Cerebellar cortex (tissue), 1 donor: ENCODE measurements around the gene TNFRSF25.
"Not testable (repeated sequence)": the region's sequence is repeated elsewhere in the genome, so short reads cannot be mapped to it uniquely, and the experiment has no call there.

ENCODE experiments used
- DNase-seq: peaks from one replicate; pipeline ENCODE4 v3.0.0-alpha.2; 2015; ENCODE audit warnings: low spot score

Gene TNFRSF25

DNA sequence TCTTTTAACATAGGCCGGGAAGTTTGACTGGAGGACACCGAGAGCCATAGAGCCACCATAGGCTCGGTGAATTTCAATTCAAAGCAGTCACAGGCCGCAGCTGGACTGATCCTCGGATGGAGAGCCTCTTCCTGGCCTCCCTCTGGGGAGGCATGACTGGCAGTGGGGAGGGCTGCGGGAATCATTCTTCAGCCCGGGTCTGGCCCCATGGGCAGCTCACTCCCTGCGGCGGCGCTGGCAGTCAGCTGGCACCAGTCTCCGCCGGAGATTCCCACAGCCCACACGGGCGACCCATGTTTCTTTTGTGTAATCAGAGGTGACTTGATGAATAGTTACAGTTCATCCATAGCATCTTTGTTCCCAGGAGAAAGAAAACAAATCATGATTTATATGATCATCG is 30.8 kb downstream of the TNFRSF25 start:
- no peak for DNase-seq

DNA sequence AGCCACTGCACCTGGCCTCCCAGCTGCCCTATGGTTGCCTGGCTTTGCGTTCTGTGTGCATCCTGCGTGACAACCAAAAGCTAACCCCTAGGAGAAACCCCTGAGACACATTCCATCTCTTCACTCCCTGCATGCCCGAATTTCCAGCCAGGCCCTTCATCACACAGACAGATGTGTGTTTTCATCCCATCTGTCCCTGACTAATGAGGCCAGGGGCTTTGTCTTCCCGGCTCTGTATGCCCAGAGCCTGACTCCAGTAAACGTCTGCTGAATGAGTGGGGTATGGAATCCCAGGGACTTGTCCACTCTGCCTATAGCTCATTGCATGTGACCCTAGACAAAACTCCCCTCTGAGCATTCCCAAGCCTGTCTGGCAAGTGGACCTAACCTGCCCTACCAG is 31.8 kb downstream of the TNFRSF25 start:
- no peak for DNase-seq

DNA sequence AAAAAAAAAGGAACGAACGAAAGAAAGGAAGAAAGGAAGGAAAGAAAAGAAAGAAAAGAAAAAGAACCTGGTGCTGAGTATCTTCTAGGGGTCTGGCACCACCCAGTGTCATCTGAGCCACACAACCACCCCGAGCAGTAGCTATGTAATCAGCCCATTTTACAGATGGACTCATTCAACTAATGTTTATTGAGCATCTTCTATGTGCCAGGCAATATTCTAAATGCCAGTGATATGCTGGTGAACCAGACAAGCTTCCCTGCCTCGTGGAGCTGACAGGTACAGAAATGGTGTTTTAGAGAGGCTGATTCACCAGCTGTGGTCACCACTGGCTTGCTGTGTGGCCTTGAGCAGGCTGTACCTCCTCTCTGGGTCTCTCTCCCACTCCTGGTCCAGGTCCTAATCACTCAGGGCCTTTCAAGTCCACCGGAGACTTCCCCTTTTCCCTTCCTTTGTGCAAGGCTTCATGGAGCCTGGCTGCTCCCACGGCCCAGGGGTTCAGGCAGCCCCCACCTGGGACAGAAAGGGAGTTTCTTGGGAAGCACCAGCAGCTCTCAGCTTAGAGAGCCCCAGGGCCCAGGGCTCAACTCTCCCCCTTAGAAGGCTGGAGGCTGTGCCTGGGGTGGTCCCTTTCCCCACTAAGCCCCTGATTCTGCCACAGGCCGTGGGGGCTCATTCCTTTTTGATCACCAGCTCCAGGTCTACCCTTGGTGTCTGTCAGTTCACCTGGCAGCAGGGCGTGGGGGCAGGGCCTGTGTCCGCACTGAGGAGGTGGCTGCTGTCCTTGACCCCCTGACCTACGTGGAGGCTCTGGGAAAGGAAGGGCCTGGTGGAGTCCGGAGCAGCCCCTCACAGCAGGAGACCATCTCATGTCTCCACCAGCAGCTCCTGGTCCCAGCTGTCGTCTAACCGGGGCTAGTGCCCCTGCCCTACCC is 34.1 kb downstream of the TNFRSF25 start:
- not testable (repeated sequence) for DNase-seq

DNA sequence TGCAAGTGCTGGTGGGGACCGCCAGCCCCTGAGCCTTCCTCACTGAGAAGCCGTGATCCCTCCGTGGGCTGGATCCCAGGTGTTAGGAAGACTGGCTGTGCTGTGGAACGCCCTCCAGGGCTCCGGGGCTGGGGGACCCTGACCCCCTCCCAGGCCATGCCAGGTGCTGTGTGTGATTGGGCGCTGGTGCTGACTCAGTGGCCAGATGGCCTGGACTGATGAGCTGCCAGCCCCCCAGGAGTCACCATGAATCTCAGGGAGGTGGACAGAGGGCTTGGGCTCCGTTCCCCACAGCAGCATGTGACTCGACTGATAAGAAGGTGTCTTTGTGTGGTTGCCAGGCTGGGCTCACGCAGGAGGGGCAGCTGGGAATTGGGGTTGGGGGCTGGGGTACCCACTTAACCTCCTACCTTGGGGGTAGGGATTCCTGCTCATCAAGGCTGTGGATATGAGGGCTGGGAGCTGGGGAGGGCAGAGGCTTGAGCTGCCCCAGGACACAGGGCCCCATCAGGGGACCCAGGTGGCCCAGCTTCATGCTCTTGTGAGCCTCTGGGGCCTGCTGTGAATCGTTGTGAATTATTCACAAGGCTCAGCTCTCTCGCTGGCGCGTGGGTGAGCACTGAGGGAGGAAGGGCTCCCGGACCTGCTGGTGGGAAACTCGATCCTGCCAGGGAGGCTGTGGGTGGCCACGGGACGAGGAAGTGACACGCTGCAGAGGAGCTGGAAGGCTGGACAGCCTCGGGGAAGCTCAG is 36.1 kb downstream of the TNFRSF25 start:
- DNase-seq = not testable (repeated sequence)

DNA sequence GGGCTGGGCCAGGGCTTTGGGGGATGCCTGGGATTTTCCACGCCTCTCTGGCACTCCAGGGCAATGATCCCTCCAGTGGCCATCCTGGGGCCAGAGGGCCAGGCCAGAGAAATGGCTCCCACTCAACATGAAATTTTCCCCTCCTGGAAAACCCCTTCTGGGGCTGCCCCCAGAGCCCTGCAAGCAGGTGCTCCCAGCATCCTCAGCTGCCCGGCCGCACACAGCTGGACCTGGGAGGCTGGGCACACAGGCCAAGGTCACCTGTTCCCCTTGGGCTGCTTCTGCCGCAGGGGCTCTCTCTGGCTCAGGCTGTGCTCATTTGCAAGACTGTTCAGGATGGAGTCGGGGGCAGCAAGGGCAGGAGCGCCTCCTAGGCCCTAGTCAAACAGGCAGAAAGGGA is 37.5 kb downstream of the TNFRSF25 start:
- DNase-seq = not testable (repeated sequence)

DNA sequence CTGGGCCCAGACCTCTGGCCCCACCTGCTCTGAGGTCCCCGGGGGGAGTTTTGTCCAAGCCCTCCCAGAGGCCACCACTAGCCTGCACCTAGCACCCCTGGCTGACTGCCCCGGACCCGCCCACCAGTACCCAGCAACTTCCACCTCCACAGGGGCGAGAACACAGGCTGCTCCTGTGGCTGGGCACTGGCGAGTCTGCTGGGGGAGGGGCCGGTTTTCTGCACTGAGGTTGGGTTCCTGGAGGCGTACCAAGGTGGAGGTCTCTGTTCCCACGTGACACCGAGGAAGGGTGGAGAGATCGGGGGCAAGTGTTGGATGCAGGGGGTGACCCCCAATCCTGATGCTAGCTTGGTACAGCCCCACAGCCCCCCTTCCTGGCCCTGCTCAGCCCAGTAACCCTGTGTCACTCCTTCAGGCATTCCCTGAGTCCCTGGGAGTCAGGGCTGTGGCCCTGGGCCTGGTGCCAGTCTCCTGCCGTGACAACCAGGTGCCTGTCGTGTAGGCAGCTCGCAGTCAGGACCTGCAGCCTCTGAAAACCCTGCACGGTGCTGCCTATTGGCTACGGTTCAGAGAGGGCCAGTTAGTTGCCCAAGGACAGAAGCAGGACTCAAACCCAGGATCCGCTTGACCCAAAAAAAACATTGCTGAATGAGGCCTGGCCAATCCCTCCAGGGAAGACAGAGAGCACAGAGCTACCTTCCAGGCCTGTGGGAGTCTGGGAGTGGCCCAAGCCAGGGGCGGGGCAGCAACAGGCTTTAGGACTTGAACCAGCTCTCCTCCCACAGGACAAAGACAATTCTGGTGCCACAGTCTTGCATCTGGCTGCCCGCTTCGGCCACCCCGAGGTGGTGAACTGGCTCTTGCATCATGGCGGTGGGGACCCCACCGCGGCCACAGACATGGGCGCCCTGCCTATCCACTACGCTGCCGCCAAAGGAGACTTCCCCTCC is 38.3 kb downstream of the TNFRSF25 start:
- DNase-seq = peak; percentile 48

DNA sequence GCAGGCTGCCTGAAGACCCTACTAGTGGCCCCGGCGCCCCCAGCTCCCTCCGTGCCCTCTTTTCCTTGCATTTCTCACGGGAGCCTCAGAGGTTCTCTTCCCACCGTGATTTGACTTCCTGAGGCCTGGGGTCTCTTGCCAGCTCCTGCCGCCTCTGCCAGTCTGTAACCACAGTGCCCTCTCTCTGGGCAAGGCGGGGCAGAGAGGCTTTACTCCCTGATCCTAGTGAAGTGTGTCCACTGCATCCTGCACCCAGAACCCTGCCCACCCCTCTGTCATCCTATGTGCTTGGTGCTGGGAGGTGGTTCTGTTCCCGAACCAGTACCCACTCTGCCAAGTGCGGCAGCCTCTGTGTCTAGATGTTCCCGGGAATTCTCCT is 39.0 kb downstream of the TNFRSF25 start:
- DNase-seq = no peak

DNA sequence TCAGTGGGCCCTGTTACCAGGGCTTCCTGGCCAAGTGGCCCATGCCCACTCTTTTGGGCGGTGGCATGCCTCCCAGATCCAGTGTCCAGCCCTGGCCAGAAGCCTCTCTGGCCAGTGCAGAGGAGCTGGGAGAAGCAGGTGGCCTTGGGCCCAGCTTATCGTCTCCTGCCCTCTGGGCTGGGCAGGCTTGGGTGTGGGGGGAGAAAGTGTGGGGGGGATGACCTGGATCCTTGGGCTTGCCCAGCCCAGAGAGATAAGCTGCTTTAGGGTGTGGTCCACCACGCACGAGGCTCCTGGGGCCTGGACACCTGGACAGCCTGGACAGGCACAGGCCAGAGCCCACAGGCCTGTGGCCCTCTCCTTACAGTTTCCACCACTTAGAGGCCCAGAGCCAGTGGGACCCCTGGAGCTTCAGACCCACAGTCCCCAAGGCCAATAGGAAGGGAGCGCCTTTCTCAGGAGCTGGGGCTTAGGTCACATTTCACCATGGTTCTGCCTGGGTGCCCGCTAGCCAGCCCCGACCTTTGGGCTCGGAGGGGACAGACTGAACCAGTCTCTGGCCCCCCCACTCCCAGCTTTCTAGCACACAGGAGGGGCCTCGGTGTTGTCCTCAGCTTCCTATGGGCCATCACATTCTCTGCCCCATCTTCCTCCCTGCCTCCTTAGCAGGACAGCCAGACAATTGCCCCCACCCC is 39.5 kb downstream of the TNFRSF25 start:
- DNase-seq = no peak

DNA sequence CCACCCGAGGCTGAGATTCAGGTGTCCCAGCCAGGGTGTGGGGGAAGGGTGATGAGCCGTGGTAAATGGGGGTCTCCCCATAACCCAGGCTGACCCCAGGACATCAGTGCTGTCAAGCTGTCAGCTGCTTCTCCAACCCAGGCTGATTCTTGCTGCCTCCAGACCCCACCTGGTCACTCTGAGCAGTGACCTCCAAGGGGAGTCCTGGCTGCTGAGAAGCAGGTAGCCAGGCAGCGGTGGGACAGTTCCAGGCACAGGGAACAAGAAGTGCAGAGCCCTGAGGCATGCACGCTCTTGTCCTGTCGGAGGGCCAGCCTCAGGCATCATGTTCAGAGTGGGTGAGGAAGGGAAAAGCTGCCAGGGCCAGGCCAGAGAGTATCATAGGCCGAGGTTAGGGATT is 40.3 kb downstream of the TNFRSF25 start:
- DNase-seq = no peak

DNA sequence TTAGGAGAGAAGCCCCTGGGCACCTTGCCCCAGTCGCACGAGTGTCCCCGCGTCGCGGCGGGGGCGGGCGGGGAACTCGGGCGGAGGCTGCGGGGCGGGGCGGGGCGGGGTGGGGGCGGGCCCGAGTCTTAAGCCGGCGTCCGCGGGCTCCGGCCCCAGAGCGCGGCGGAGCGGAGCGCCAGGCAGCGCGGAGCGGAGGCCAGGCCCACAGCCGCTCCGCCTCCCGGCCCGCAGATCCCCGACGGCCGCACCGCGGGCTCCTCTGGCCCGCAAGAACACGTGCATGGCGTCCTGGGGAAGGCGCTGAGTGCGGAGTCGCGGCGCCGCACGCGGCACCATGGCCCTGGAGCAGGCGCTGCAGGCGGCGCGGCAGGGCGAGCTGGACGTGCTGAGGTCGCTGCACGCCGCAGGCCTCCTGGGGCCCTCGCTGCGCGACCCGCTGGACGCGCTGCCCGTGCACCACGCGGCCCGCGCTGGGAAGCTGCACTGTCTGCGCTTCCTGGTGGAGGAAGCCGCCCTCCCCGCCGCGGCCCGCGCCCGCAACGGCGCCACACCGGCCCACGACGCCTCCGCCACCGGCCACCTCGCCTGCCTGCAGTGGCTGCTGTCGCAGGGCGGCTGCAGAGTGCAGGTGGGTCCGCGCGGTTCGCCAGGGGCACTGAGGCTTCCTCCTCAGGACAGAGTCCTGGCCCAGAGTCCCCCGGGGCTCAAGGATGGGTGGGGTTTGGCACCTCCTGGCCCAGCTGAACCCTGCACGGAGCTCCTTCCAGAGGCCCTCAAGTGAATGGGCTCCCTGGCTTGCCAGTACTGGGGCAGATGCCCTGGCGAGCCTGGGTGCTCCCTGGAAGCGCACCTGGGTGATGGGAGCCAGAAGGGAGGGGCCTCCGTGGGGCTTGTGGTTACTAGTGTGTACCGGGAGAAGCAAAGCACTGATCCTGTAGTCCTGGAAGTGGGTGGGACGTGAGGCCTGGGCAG is 41.1 kb downstream of the TNFRSF25 start, which contains the start of gene ESPN:
TSS of gene ESPN (plus strand) at position 158 of the 975 bp plus-strand sequence. CDS start at position 338, 180 bp downstream.
- DNase-seq = no peak

DNA sequence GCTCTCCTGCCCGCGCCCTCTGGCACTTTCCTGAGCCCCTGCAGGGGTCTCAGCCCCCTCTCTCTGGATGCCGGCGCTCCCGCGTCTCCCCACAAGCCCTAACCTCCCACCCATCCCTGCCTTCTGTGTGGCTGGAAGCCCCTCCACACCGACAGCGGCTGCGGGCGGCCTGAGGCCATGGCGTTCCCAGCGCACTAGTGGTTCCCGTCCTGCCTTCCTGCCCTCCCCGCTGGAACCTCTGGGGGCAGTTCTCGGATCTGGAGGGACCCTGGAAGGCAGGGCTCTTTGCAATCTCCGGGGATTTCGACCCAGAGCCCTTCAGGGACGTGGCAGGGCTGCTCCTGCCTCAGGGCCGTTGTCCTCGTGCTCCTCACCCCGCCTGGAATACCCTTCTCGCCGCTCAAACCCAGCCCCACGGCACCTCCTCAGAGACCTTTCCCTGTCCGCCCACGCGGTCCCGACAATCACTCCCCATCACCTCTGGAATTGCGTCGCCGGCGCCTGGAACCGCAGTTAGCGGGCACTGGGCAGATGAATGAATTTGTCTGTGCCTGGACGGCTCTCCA is 41.9 kb downstream of the TNFRSF25 start:
- no peak for DNase-seq

DNA sequence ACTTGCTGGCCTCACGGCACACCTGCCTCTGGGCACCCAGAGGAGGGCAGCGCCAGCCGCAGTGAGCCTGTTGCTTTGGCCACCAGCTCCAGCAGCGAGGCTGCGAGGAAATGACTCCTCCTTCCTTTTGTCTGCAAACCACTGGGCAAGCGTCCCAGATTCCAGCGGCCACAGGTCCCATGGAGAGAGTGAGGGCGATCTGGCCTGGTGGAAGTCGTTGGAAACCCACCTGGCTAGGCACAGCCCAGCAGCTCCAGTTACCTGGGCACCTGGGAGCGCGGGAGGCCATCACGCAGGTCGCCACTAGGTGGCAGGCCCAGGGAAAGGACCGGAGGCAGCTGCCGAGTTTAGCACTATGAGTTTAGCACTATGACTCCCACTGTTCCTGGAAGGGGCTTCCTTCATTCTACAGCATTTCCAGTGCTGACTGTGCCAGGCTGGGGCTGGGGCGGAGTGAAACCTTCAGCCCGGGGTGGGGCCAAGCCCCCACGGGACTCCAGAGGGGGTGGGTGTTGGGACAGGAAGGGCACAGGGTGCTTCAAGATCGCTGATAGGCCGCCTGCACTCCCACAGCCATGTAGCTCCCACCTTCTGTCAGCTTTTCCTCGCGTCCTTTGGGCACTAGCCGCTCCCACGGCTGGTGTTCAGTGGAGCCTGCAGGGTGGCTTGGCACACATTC is 42.5 kb downstream of the TNFRSF25 start:
- peak; percentile 64 for DNase-seq

DNA sequence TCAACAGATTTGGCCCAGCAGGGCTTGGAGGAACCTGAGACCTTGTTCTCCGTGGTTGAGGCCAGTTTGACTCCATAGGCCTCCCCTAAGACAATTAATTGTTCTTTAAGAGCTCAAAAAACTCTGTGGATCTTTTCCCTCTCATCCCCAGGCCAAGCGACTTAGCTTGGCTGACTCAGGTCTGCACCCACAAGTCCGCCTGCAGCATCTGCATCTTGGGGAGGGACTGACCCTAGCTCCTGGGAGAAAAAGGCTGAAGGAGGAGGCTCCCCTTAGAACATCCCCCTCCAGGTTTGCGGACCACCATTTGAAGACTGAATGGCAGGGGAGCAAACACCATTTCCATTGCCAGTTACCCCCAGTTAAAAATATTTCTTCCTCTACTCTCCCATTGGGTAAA is 44.7 kb downstream of the TNFRSF25 start:
- DNase-seq = no peak

DNA sequence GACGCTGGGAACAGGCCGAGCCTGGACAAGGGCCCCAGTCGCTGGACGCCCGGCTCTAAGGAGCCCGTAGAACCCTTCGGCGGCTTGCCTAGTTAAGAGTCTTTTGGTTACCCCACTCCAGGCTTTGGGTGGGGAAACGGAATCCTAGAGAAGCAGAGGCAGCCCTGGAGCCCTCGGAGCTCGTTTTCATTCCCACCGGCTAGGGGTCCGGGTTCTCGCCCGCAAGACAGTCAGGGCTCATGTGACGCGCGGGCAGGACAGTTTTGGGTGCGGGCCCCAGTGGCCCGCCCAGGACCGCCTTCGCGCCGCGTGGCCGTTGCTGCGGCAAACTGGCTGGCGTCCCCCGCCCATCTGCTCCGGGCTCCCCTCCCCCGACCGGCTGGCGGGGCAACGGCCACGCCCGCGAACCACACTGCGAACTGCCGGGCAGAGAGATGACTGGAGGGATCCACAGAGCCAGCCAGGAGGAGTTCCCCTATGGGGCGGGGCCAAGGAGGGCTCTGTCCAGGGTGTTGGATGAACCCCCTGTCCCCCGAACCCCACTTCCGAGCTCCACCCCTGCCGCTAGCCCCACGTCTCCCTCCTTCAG is 45.4 kb downstream of the TNFRSF25 start:
- no peak for DNase-seq

DNA sequence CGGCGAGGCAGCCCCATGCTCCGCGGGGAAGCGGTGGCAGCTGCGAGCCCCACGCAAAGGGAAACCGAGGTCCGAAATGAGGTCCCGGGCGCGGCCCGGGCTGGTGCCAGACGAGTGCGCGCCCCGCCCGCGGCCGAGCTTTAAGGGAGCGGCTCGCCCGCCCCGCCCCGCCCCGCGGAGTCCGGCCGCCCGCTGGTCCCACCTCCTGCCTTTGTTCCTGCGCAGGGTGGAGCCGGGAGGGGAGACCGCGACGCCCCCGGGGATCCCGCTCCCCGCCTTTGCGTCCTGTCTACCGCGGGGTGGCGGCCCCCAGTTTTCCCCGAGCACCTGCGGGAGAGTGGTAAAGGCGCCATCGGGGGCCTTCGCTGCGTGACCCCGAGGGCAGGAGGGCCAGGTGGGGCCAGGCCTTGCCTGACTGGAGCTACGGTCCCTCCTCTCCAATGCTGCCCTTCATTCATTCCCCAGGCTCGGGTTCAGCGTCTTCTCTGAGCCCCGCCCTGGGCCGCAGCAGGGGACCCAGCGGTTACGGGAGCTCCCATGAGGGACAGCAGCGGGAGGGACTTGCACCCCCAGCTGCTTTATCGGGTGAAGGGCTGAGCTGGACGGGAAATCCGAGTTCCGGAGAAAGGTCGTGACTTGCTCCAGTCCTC is 46.0 kb downstream of the TNFRSF25 start, which contains the start of gene HES2:
TSS of gene HES2 (minus strand) at position 116 of the 650 bp plus-strand sequence. CDS start at position 17, 99 bp downstream.
- DNase-seq = no peak

DNA sequence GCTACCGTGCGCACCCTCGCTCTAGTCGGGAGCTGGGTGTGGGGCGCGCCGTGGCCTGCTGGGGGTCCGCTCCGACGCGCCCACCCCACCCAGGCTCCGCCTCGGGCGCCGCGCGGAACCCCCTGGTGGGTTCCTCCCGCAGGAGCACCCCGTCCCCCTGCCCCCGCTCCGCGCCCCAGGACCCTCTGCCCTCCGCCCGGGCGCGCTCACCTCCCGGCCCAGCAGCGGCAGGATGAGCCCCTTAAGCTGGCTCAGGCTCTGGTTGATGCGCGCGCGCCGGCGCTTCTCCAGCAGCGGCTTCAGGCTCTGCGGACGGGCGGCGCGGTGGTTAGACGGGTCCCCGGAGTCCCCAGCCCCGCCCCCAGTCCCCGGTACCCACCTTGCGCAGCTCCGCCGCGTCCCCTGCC is 46.6 kb downstream of the TNFRSF25 start:
- DNase-seq = no peak

DNA sequence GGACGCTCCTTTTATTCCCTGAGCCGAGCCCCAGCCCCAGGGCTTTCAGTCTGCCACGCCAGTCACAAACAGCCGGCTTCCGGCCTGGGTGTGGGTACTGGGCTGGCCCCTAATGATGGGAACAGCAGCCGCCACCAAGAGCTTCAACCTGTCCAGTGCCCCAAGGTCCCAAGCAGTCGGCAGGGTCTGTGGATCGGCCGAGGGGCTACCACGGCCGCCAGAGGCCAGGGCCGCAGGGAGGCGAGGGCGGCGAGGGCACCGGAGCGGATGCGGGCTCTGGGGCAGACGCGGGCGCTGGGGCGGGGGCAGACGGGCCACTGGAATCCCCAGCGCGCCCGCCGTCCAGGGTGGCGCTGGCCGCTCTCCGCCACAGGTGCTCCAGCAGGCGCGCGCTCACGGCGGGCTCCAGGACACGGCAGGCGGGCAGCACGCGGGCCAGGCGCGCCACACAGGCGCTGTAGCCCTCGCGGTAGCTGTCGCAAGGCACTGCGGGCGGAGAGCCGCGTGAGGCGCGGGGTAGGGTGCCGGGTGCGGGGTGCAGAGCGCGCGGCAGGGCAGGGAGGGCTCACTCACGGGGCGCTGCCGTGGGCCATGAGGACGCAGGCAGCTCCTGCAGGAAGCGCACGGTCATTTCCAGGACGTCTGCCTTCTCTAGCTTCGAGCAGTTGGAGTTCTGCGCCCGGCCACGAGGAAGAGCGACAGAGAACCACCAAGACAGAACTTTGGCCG is 47.1 kb downstream of the TNFRSF25 start:
- DNase-seq = no peak
